NCI-H2196 treated with DMSO at 0.1 percent for 48 hours (cell line): Measurements from ENCODE around the gene ADCY2.

ENCODE experiments used
- DNase-seq: peaks from one replicate; lab custom pipeline; 2025; ENCODE audit not compliant: unreplicated experiment; lab: John Stamatoyannopoulos, UW

The ADCY2 gene

GRCh38 chr5:7586480-7586879, 190.5 kb downstream of the ADCY2 start:
- DNase-seq = no peak

- no peak for DNase-seq
These were observed 193.9 kb downstream of the ADCY2 start for GRCh38 chr5:7589800-7590199.

GRCh38 chr5:7592910-7593309, 197.0 kb downstream of the ADCY2 start:
- DNase-seq = no peak

GRCh38 chr5:7597059-7597642, 201.2 kb downstream of the ADCY2 start:
- DNase-seq = no peak

GRCh38 chr5:7606840-7607465, 211.0 kb downstream of the ADCY2 start:
- DNase-seq = no peak

GRCh38 chr5:7608772-7609171, 212.8 kb downstream of the ADCY2 start:
- DNase-seq = no peak

GRCh38 chr5:7609726-7610125, 213.8 kb downstream of the ADCY2 start:
- no peak for DNase-seq

- no peak for DNase-seq
These were observed 214.7 kb downstream of the ADCY2 start for GRCh38 chr5:7610531-7611177.

- no peak for DNase-seq
These were observed 215.6 kb downstream of the ADCY2 start for GRCh38 chr5:7611518-7611917.

GRCh38 chr5:7615566-7616061, 219.7 kb downstream of the ADCY2 start:
- DNase-seq = no peak

- DNase-seq = no peak
These were observed 221.0 kb downstream of the ADCY2 start for GRCh38 chr5:7616897-7617296.

GRCh38 chr5:7622498-7622897, 226.6 kb downstream of the ADCY2 start:
- no peak for DNase-seq

GRCh38 chr5:7625740-7626139, 229.8 kb downstream of the ADCY2 start:
- DNase-seq = no peak

- DNase-seq = no peak
These were observed 232.3 kb downstream of the ADCY2 start for GRCh38 chr5:7628248-7628647.

GRCh38 chr5:7628820-7629219, 232.9 kb downstream of the ADCY2 start:
- no peak for DNase-seq

- peak; percentile 55 for DNase-seq
These were observed 233.6 kb downstream of the ADCY2 start for GRCh38 chr5:7629561-7629960.

GRCh38 chr5:7634837-7635236, 238.9 kb downstream of the ADCY2 start:
- DNase-seq = no peak

GRCh38 chr5:7638456-7638855, 242.5 kb downstream of the ADCY2 start:
- DNase-seq = no peak

GRCh38 chr5:7642029-7642428, 246.1 kb downstream of the ADCY2 start:
- no peak for DNase-seq

- no peak for DNase-seq
These were observed 248.8 kb downstream of the ADCY2 start for GRCh38 chr5:7644723-7645122.

GRCh38 chr5:7650755-7651154, 254.8 kb downstream of the ADCY2 start:
- DNase-seq = peak; percentile 16

- DNase-seq = no peak
These were observed 257.1 kb downstream of the ADCY2 start for GRCh38 chr5:7653046-7653445.
